ENCODE data around the gene OSBPL10. TPM values are rescaled to one million over a fixed set of nuclear protein-coding genes. Genes with fewer than 3 reads are reported as not detected.
"Not testable (repeated sequence)": the region's sequence is repeated elsewhere in the genome, so short reads cannot be mapped to it uniquely, and the experiment has no call there.

The OSBPL10 gene
- total RNA-seq, 1 donor from 2014 or later = 3.8 TPM

GRCh38 chr3:31862666-31863279, 118.3 kb downstream of the OSBPL10 start:
- Mint-ChIP-seq H3K36me3 (ENCODE audit: unreplicated experiment) (no peaks in the 10 kb centered on the region), H3K27ac (ENCODE audit: unreplicated experiment) (no peak overlapping the region), H3K4me3 (ENCODE audit: unreplicated experiment) (no peak overlapping the region), H3K9me3 (ENCODE audit: unreplicated experiment) (peaks cover 2% of the 10 kb centered on the region), H3K27me3 (ENCODE audit: unreplicated experiment) (no peaks in the 10 kb centered on the region), H3K4me1 (ENCODE audit: low read depth, unreplicated experiment) (no peaks in the 10 kb centered on the region)
- DNase-seq = no peak
- TF ChIP-seq CTCF (IDR thresholded peaks at IDR 0.05; ENCODE audit: partially characterized antibody, unreplicated experiment) = no peak

- no peaks in the 10 kb centered on the region for H3K27me3 Mint-ChIP-seq (ENCODE audit: unreplicated experiment)
- TF ChIP-seq CTCF (IDR thresholded peaks at IDR 0.05; ENCODE audit: partially characterized antibody, unreplicated experiment) = no peak
- H3K27ac Mint-ChIP-seq (ENCODE audit: unreplicated experiment) = no peak overlapping the region
- no peak for DNase-seq
- no peaks in the 10 kb centered on the region for H3K4me1 Mint-ChIP-seq (ENCODE audit: low read depth, unreplicated experiment)
- H3K9me3 Mint-ChIP-seq (ENCODE audit: unreplicated experiment) = no peaks in the 10 kb centered on the region
- H3K36me3 Mint-ChIP-seq (ENCODE audit: unreplicated experiment) = no peaks in the 10 kb centered on the region
- H3K4me3 Mint-ChIP-seq (ENCODE audit: unreplicated experiment) = no peak overlapping the region
These were observed 119.2 kb downstream of the OSBPL10 start for GRCh38 chr3:31861826-31862225.

- H3K4me1 Mint-ChIP-seq (ENCODE audit: low read depth, unreplicated experiment); H3K4me3 Mint-ChIP-seq (ENCODE audit: unreplicated experiment): not testable (repeated sequence)
These were observed 120.4 kb downstream of the OSBPL10 start for GRCh38 chr3:31860642-31861041.

GRCh38 chr3:31859245-31859644, 121.8 kb downstream of the OSBPL10 start:
- no peak overlapping the region for H3K27ac Mint-ChIP-seq (ENCODE audit: unreplicated experiment)
- no peak for TF ChIP-seq CTCF (IDR thresholded peaks at IDR 0.05; ENCODE audit: partially characterized antibody, unreplicated experiment)
- H3K4me1 Mint-ChIP-seq (ENCODE audit: low read depth, unreplicated experiment) = no peaks in the 10 kb centered on the region
- no peaks in the 10 kb centered on the region for H3K36me3 Mint-ChIP-seq (ENCODE audit: unreplicated experiment)
- no peak overlapping the region for H3K4me3 Mint-ChIP-seq (ENCODE audit: unreplicated experiment)
- H3K9me3 Mint-ChIP-seq (ENCODE audit: unreplicated experiment) = no peaks in the 10 kb centered on the region
- no peak for DNase-seq
- no peaks in the 10 kb centered on the region for H3K27me3 Mint-ChIP-seq (ENCODE audit: unreplicated experiment)

More at GRCh38 chr3:31860642-31861041, 120.4 kb downstream of the OSBPL10 start:
- not testable (repeated sequence) for H3K27ac Mint-ChIP-seq (ENCODE audit: unreplicated experiment); H3K36me3 Mint-ChIP-seq (ENCODE audit: unreplicated experiment); DNase-seq; H3K9me3 Mint-ChIP-seq (ENCODE audit: unreplicated experiment); H3K27me3 Mint-ChIP-seq (ENCODE audit: unreplicated experiment)

GRCh38 chr3:31858439-31858838, 122.6 kb downstream of the OSBPL10 start:
- Mint-ChIP-seq H3K4me3 (ENCODE audit: unreplicated experiment) (no peak overlapping the region), H3K9me3 (ENCODE audit: unreplicated experiment) (no peaks in the 10 kb centered on the region), H3K27ac (ENCODE audit: unreplicated experiment) (no peak overlapping the region), H3K36me3 (ENCODE audit: unreplicated experiment) (no peaks in the 10 kb centered on the region), H3K4me1 (ENCODE audit: low read depth, unreplicated experiment) (no peaks in the 10 kb centered on the region), H3K27me3 (ENCODE audit: unreplicated experiment) (no peaks in the 10 kb centered on the region)
- TF ChIP-seq CTCF (IDR thresholded peaks at IDR 0.05; ENCODE audit: partially characterized antibody, unreplicated experiment) = no peak
- no peak for DNase-seq

Data from glutamatergic neuron (in vitro differentiated cells).